Neural cell (in vitro differentiated cells): ENCODE measurements around the gene SLC6A6.

Experiments used
- POLR2AphosphoS5 ChIP-seq: IDR thresholded peaks from 2 replicates; pipeline ENCODE4 v1.6.1; 2012
- TF ChIP-seq, protein P1 (sequence below): fragments of 450-650 bp; IDR thresholded peaks from 2 replicates; pipeline ENCODE4 v1.5.1; 2014; ENCODE audit warnings: antibody characterized with exemption, mild to moderate bottlenecking, moderate library complexity; ENCODE audit not compliant: poor library complexity, severe bottlenecking

DNA sequence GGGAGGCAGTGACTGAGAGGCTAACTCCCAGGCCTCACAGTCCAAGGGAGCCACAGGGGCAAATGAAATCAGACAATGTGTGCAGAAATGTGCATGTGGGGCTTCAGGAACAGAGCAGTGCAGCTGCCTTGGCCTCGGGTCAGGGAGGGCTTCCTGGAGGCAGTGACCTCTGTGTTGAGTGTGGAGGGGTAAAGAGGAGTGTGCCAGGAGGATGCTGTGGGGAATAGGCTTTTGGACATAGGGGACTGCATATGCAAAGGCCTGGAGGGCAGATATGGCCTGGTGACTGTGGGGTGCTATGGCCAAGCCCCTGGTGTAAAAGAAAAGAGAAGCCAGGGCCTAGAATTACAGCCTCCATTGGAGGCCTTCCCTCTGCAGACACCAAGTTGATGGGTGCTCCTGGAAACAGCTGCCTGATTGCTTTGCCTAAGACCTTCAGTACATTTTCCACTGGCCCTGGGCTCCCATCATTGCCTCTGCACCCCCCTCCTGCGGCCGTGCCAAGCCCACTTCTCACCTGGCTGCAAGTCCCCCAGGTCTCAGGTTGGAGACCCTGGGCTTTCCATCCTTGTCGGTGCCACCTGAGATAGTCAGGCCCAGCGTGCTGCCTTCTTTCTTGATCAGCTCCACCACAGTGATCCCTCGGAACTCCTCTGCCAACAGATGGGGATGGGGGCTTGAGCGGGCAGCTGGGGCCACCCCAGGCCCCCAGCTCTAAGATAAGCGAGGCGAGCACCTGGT, 122.7 kb downstream of the SLC6A6 start:
- TF ChIP-seq POLR2AphosphoS5 = no peak
- TF ChIP-seq, protein P1, sequence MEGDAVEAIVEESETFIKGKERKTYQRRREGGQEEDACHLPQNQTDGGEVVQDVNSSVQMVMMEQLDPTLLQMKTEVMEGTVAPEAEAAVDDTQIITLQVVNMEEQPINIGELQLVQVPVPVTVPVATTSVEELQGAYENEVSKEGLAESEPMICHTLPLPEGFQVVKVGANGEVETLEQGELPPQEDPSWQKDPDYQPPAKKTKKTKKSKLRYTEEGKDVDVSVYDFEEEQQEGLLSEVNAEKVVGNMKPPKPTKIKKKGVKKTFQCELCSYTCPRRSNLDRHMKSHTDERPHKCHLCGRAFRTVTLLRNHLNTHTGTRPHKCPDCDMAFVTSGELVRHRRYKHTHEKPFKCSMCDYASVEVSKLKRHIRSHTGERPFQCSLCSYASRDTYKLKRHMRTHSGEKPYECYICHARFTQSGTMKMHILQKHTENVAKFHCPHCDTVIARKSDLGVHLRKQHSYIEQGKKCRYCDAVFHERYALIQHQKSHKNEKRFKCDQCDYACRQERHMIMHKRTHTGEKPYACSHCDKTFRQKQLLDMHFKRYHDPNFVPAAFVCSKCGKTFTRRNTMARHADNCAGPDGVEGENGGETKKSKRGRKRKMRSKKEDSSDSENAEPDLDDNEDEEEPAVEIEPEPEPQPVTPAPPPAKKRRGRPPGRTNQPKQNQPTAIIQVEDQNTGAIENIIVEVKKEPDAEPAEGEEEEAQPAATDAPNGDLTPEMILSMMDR = no peak
